ENCODE measurements around the gene PFDN4.

PFDN4 gene

GRCh38 chr20:54176610-54177009 is 31.3 kb upstream of the PFDN4 start:
- H3K4me1 ChIP-seq (ENCODE audit: control insufficient read depth, insufficient read depth, low read length), result peaks cover 7% of the 10 kb centered on the region
- H3K9me3 ChIP-seq (ENCODE audit: control insufficient read depth, low read length), result no peaks in the 10 kb centered on the region
- H3K4me3 ChIP-seq (ENCODE audit: low read length), result no peak overlapping the region
- H3K36me3 ChIP-seq (ENCODE audit: control insufficient read depth, insufficient read depth, low read length, severe bottlenecking), result no peaks in the 10 kb centered on the region
- H3K9ac ChIP-seq (ENCODE audit: low read length), result no peak overlapping the region
- H3K27me3 ChIP-seq (replicated peaks; ENCODE audit: control insufficient read depth, insufficient read depth, low read length), result peaks cover 34% of the 10 kb centered on the region
- DNase-seq (ENCODE audit: low read depth), result no peak

DNA sequence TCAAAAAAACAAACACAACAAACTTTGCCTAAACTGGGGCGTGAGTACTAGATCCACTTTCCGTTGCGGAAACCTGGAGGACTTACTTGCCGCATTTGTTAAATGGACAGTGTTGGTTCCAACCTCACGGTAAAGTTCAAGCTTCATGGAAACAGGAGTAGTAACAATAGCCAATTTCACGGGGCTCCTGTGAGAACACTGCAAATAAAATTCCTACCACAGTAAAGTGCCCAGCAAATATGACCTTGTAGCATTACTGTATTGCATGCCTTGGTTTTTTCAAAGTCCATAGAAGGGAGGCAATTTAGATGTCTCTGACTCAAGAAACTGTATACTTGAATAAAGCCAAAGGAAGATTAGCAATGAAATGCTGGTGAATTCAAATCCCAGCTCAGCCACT is 30.5 kb upstream of the PFDN4 start:
- peaks cover 7% of the 10 kb centered on the region for H3K4me1 ChIP-seq (ENCODE audit: control insufficient read depth, insufficient read depth, low read length)
- H3K9me3 ChIP-seq (ENCODE audit: control insufficient read depth, low read length), result no peaks in the 10 kb centered on the region
- H3K36me3 ChIP-seq (ENCODE audit: control insufficient read depth, insufficient read depth, low read length, severe bottlenecking), result no peaks in the 10 kb centered on the region
- no peak for DNase-seq (ENCODE audit: low read depth)
- no peak overlapping the region for H3K4me3 ChIP-seq (ENCODE audit: low read length)
- H3K27me3 ChIP-seq (replicated peaks; ENCODE audit: control insufficient read depth, insufficient read depth, low read length), result peaks cover 31% of the 10 kb centered on the region
- H3K9ac ChIP-seq (ENCODE audit: low read length), result no peak overlapping the region

- H3K9ac ChIP-seq (ENCODE audit: low read length), result no peak overlapping the region
- H3K4me3 ChIP-seq (ENCODE audit: low read length), result no peak overlapping the region
- no peaks in the 10 kb centered on the region for H3K36me3 ChIP-seq (ENCODE audit: control insufficient read depth, insufficient read depth, low read length, severe bottlenecking)
- no peaks in the 10 kb centered on the region for H3K9me3 ChIP-seq (ENCODE audit: control insufficient read depth, low read length)
- DNase-seq (ENCODE audit: low read depth), result no peak
- H3K4me1 ChIP-seq (ENCODE audit: control insufficient read depth, insufficient read depth, low read length), result peaks cover 7% of the 10 kb centered on the region
- H3K27me3 ChIP-seq (replicated peaks; ENCODE audit: control insufficient read depth, insufficient read depth, low read length), result peaks cover 28% of the 10 kb centered on the region
Measured at GRCh38 chr20:54178256-54178655, 29.6 kb upstream of the PFDN4 start.

DNA sequence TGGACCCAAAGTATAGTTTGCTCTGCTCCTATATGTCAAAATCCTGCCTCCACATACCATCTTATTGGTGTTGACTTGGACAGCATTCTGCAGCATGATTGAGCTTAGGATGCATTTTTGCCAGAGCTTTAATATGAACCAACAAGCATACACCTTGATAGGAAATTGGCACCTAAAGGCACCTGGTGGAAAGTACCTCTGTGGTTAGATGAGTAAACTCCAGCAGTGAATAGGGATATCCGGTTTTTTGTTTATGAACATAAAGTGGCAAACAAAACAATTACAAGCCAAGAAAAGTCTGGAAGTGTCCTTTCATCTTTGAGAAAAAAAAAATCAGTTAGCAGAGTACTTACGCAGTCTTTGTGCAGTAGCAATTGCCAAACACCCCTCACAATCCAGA is 27.9 kb upstream of the PFDN4 start:
- no peak overlapping the region for H3K4me3 ChIP-seq (ENCODE audit: low read length)
- H3K9me3 ChIP-seq (ENCODE audit: control insufficient read depth, low read length), result no peaks in the 10 kb centered on the region
- peaks cover 24% of the 10 kb centered on the region for H3K27me3 ChIP-seq (replicated peaks; ENCODE audit: control insufficient read depth, insufficient read depth, low read length)
- no peak for DNase-seq (ENCODE audit: low read depth)
- peaks cover under 1% of the 10 kb centered on the region for H3K4me1 ChIP-seq (ENCODE audit: control insufficient read depth, insufficient read depth, low read length)
- H3K9ac ChIP-seq (ENCODE audit: low read length), result no peak overlapping the region
- H3K36me3 ChIP-seq (ENCODE audit: control insufficient read depth, insufficient read depth, low read length, severe bottlenecking), result no peaks in the 10 kb centered on the region

DNA sequence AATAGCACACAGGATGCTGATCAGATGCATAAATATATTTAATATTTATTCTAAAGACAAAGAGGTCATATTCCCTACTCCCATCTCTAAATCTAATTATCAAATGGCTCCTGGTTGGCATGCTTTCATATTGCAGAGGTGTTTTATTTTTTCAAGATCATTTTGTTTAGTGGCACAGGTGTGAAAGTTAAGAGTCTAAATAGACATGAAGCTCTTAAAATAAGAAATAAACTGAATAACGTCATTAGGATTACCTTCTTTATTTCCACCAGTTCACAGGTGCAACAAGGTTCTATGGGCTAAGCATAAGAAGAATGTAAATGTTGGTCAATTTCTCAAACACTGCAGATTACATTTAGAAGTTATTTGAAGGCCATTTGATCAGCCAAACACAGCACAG is 27.0 kb upstream of the PFDN4 start:
- Histone ChIP-seq H3K4me1 (ENCODE audit: control insufficient read depth, insufficient read depth, low read length) (no peaks in the 10 kb centered on the region), H3K4me3 (ENCODE audit: low read length) (no peak overlapping the region), H3K9ac (ENCODE audit: low read length) (no peak overlapping the region), H3K36me3 (ENCODE audit: control insufficient read depth, insufficient read depth, low read length, severe bottlenecking) (no peaks in the 10 kb centered on the region), H3K9me3 (ENCODE audit: control insufficient read depth, low read length) (no peaks in the 10 kb centered on the region), H3K27me3 (replicated peaks; ENCODE audit: control insufficient read depth, insufficient read depth, low read length) (peaks cover 24% of the 10 kb centered on the region)
- no peak for DNase-seq (ENCODE audit: low read depth)

- no peak for DNase-seq (ENCODE audit: low read depth)
- Histone ChIP-seq H3K4me3 (ENCODE audit: low read length) (no peak overlapping the region), H3K9me3 (ENCODE audit: control insufficient read depth, low read length) (no peaks in the 10 kb centered on the region)
Measured at GRCh38 chr20:54184071-54184470, 23.8 kb upstream of the PFDN4 start.

GRCh38 chr20:54184904-54185626 is 22.8 kb upstream of the PFDN4 start:
- H3K4me1 ChIP-seq (ENCODE audit: control insufficient read depth, insufficient read depth, low read length), result no peaks in the 10 kb centered on the region
- peaks cover 27% of the 10 kb centered on the region for H3K27me3 ChIP-seq (replicated peaks; ENCODE audit: control insufficient read depth, insufficient read depth, low read length)
- H3K9ac ChIP-seq (ENCODE audit: low read length), result no peak overlapping the region
- DNase-seq (ENCODE audit: low read depth), result no peak
- H3K4me3 ChIP-seq (ENCODE audit: low read length), result no peak overlapping the region
- H3K9me3 ChIP-seq (ENCODE audit: control insufficient read depth, low read length), result no peaks in the 10 kb centered on the region
- no peaks in the 10 kb centered on the region for H3K36me3 ChIP-seq (ENCODE audit: control insufficient read depth, insufficient read depth, low read length, severe bottlenecking)

More at GRCh38 chr20:54184071-54184470, 23.8 kb upstream of the PFDN4 start:
- no peak overlapping the region for H3K9ac ChIP-seq (ENCODE audit: low read length)
- H3K27me3 ChIP-seq (replicated peaks; ENCODE audit: control insufficient read depth, insufficient read depth, low read length), result peaks cover 27% of the 10 kb centered on the region
- no peaks in the 10 kb centered on the region for H3K36me3 ChIP-seq (ENCODE audit: control insufficient read depth, insufficient read depth, low read length, severe bottlenecking)
- H3K4me1 ChIP-seq (ENCODE audit: control insufficient read depth, insufficient read depth, low read length), result no peaks in the 10 kb centered on the region

DNA sequence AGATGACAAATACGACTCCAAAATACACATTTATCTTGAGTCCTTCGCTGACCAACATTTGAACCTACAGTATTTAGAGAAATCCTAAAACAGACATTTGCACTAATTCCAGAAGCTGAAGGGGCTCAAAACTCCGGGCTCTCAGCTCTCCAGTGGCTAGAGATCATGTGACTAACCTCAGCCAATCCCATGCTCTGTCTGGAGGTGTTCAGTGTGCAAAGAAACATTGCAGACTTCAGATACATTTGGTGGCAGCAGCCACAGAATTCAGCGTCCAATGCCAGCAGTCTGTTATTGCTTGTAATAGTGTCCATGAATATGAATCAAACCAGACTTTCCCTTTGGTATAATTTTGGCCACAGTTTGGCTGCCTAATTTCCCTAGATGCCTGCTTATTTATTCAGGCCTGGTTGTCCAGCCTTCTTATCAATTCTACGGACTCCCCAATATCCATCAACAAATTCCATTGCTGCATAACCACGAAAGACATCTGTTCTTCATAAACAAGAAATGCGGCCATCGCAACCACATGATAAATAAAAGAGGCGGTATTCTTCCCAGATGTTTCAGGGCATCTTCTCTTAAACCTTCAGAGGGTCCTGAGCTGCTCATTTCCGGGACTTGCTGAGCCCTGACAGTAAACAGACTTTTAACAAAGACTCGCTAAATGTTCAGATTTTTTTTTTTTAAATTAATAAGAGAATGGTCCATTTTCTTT is 19.6 kb upstream of the PFDN4 start:
- Histone ChIP-seq H3K9me3 (ENCODE audit: control insufficient read depth, low read length) (no peaks in the 10 kb centered on the region), H3K9ac (ENCODE audit: low read length) (no peak overlapping the region), H3K36me3 (ENCODE audit: control insufficient read depth, insufficient read depth, low read length, severe bottlenecking) (no peaks in the 10 kb centered on the region), H3K4me1 (ENCODE audit: control insufficient read depth, insufficient read depth, low read length) (no peaks in the 10 kb centered on the region), H3K4me3 (ENCODE audit: low read length) (no peak overlapping the region), H3K27me3 (replicated peaks; ENCODE audit: control insufficient read depth, insufficient read depth, low read length) (peaks cover 18% of the 10 kb centered on the region)
- DNase-seq (ENCODE audit: low read depth), result no peak

DNA sequence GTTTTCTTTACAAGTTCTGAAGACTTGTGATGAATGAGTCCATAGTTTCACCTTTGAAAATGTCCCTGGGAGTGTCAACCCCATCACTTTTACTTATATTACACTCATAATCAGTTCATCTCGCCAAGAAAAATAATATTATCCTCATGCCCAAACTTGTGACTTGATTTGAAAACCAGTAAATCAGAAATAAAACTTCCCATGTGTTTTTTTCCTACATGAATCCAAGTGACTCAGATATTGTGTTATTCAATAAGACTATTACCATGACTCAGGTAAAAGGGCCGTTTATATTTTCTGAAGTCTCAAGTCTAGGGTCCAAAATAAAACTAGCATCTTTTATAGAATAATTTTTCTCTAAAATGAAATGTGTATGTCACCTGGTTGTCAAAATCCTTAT is 18.3 kb upstream of the PFDN4 start:
- Histone ChIP-seq H3K4me1 (ENCODE audit: control insufficient read depth, insufficient read depth, low read length) (peaks cover 2% of the 10 kb centered on the region), H3K9me3 (ENCODE audit: control insufficient read depth, low read length) (no peaks in the 10 kb centered on the region), H3K4me3 (ENCODE audit: low read length) (no peak overlapping the region), H3K36me3 (ENCODE audit: control insufficient read depth, insufficient read depth, low read length, severe bottlenecking) (no peaks in the 10 kb centered on the region), H3K27me3 (replicated peaks; ENCODE audit: control insufficient read depth, insufficient read depth, low read length) (peaks cover 13% of the 10 kb centered on the region), H3K9ac (ENCODE audit: low read length) (no peak overlapping the region)
- no peak for DNase-seq (ENCODE audit: low read depth)

DNA sequence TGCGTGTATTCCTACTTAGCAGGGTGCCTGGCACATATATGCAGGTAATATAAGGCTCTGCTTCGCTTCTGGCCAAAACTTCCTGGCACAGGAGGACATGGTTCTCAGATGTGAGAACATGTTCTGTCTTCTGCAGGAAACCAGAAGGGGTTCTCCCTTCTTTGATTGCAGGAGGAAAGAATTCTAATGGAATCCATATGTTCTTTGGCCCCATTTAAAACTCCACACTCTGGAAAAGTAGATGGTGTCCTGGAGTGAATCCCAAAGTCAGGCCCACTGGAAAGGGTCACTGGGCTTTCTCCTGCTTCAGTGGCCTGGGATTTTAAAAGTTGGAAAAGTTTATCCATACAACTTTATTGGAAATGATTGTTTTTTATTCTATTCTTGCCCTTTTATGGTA is 17.7 kb upstream of the PFDN4 start:
- no peak for DNase-seq (ENCODE audit: low read depth)
- Histone ChIP-seq H3K4me3 (ENCODE audit: low read length) (no peak overlapping the region), H3K9me3 (ENCODE audit: control insufficient read depth, low read length) (no peaks in the 10 kb centered on the region), H3K27me3 (replicated peaks; ENCODE audit: control insufficient read depth, insufficient read depth, low read length) (peaks cover 8% of the 10 kb centered on the region), H3K4me1 (ENCODE audit: control insufficient read depth, insufficient read depth, low read length) (peaks cover 6% of the 10 kb centered on the region), H3K36me3 (ENCODE audit: control insufficient read depth, insufficient read depth, low read length, severe bottlenecking) (no peaks in the 10 kb centered on the region), H3K9ac (ENCODE audit: low read length) (no peak overlapping the region)

- Histone ChIP-seq H3K9me3 (ENCODE audit: control insufficient read depth, low read length) (no peaks in the 10 kb centered on the region), H3K9ac (ENCODE audit: low read length) (no peak overlapping the region), H3K27me3 (replicated peaks; ENCODE audit: control insufficient read depth, insufficient read depth, low read length) (no peaks in the 10 kb centered on the region), H3K4me3 (ENCODE audit: low read length) (no peak overlapping the region), H3K4me1 (ENCODE audit: control insufficient read depth, insufficient read depth, low read length) (peaks cover 6% of the 10 kb centered on the region), H3K36me3 (ENCODE audit: control insufficient read depth, insufficient read depth, low read length, severe bottlenecking) (no peaks in the 10 kb centered on the region)
- no peak for DNase-seq (ENCODE audit: low read depth)
Measured at GRCh38 chr20:54193817-54194216, 14.1 kb upstream of the PFDN4 start.

Data from adipocyte (in vitro differentiated cells).